Heart right ventricle (tissue), 16 donors: ENCODE data around the gene GRK1. TPM values are rescaled to one million over a fixed set of nuclear protein-coding genes. Genes with fewer than 3 reads are reported as not detected.

Source experiments
- ATAC-seq, 8 donors: fragments of 200-7000 bp; cut with Tn5 transposase; one replicate each; pipeline ENCODE4 v1.9.1; 2020; ENCODE audit warnings: mild to moderate bottlenecking in 8 of 8, moderate library complexity in 8 of 8, moderate number of reproducible peaks in 1 of 8
- DNase-seq, 2 donors: peaks; one replicate each; pipeline ENCODE4 v3.0.0-alpha.2; 2020
- H3K27ac ChIP-seq, 10 donors: fragments of 200-600 bp; sonication (generic) in 2 of 10; one replicate each; pipeline versions ENCODE4 v1.5.0 to v1.8.0; 2020 to 2022; ENCODE audit warnings: mild to moderate bottlenecking in 3 of 10
- H3K27me3 ChIP-seq, 7 donors: fragments of 200-600 bp; one replicate each; pipeline ENCODE4 v1.8.0; 2021 to 2022; ENCODE audit warnings: mild to moderate bottlenecking in 2 of 7
- H3K36me3 ChIP-seq, 9 donors: fragments of 200-600 bp; sonication (generic) in 1 of 9; one replicate each; pipeline versions ENCODE4 v1.5.0 to v1.8.0; 2020 to 2022; ENCODE audit warnings: mild to moderate bottlenecking in 2 of 9
- H3K4me1 ChIP-seq, 9 donors: fragments of 200-600 bp; sonication (generic) in 1 of 9; one replicate each; pipeline versions ENCODE4 v1.5.0 to v1.8.0; 2020 to 2022; ENCODE audit warnings: mild to moderate bottlenecking in 4 of 9
- H3K4me3 ChIP-seq, 10 donors: fragments of 200-600 bp; sonication (generic) in 2 of 10; one replicate each; pipeline versions ENCODE4 v1.5.0 to v1.8.0; 2020 to 2022; ENCODE audit warnings: mild to moderate bottlenecking in 7 of 10, moderate library complexity in 2 of 10
- H3K9me3 ChIP-seq, 11 donors: fragments of 200-600 bp in 10 of 11; sonication (generic) in 2 of 11; one replicate each; pipeline versions ENCODE4 v1.5.0 to v1.8.0; 2013 to 2022; ENCODE audit warnings: mild to moderate bottlenecking in 2 of 11, control low read depth in 1 of 11, moderate library complexity in 1 of 11
- WGBS, 2 donors: extraction: QIAGEN DNeasy Blood & Tissue Kit; methylation state at CpG; one replicate each; pipeline ENCODE4 v1.1.7; 2013; ENCODE audit warnings: inconsistent platforms in 1 of 2; 5-methylcytosine and 5-hydroxymethylcytosine counted together
- intact Hi-C, 10 donors: fragments of 100-400 bp; cut with DNase I; formaldehyde crosslinking; loops; one replicate each; pipeline versions ENCODE4 v1.11.1 to v1.14.2; 2022
- long read RNA-seq, 3 donors: library from polyadenylated mRNA; unstranded; transcript quantifications; one replicate each; pipeline ENCODE4 v2.0.0, GENCODE V29; 2020 to 2021
- polyA plus RNA-seq, 2 donors: library from polyadenylated mRNA; stranded (reverse); fragments of 200-250 nt; gene quantifications; one replicate each; pipeline ENCODE4 v1.2.3, GENCODE V29; 2013
- total RNA-seq, 10 donors: library from RNA; stranded (reverse); fragmentation: NEBNext Ultra II Directional in 3 of 10; extraction: Animal tissue kit (Norgen Biotek cat#: 25700) in 3 of 10; gene quantifications; one replicate each; pipeline versions ENCODE4 v1.2.1 to v1.2.4, GENCODE V29; 2021 to 2023
- TF ChIP-seq, protein P1 (sequence below), 9 donors: fragments of 200-600 bp; sonication (generic) in 2 of 9; IDR thresholded peaks; one replicate each; pipeline versions ENCODE4 v1.5.0 to v1.8.0; 2021 to 2022; ENCODE audit warnings: antibody characterized with exemption in 9 of 9, mild to moderate bottlenecking in 5 of 9, moderate library complexity in 1 of 9
- donor health status: Arrhythmogenic right ventricular cardiomyopathy.
- donor health status: ischemic (EF 13 %, LVEDD 7.1; RV severe dilation, severe dysfunction).
- donor health status: healthy with polysubstance abuse.
- donor health status: DM: no; HTN: yes; CAD: no.
- donor health status: DM: no; HTN: no; CAD: no.
- donor health status: ischemic (EF 25% LVEDD 6.9; RV normal size, moderate dysfunction).
- donor health status: ischemic (EF 25% LVEDD 5.7; RV mildly dilated, moderate dysfunction).
- donor health status: healthy.
- donor health status: DM: yes; HTN: yes; CAD: no.
- donor health status: Ischemic cardiomyopathy.
- donor health status: ischemic (EF 35%, LVEDD 5.7; RV mildly dilated, moderate dysfunction).
- donor health status: nonischemic (EF 11% LVEDD 7.7; RV severe dilation, severe dysfunction).
- donor health status: DM: yes; HTN: yes; CAD: no.
- donor health status: PGD.
- donor health status: ischemic (EF 29% LVEDD 5.4; RV normal size, mild dysfunction).
- donor health status: nonischemic (EF 23%, LVEDD 6.1; RV moderate dilation, normal function).

Gene GRK1
- total RNA-seq, result under 1 TPM in 6 of 10 donors, not detected in 4; 0.09 to 0.79 (median 0.22) TPM
- polyA plus RNA-seq, result under 1 TPM; 0.01 to 0.22 TPM
- long read RNA-seq, donor 1, result 0 reads
- long read RNA-seq, donor 2, partial matches to known transcripts, result 2 of 5 reads
- long read RNA-seq, donor 2, other reads (novel, unspliced or antisense), result 2 of 5 reads
- long read RNA-seq, donor 3, result 0 reads

- peaks cover 0 to 6% (median 0%) of the 10 kb centered on the region in 11 donors for H3K9me3 ChIP-seq
- no peak for DNase-seq
These were observed at the start of gene GRK1 for GRCh38 chr13:113666951-113667701. Gene GRK1, plus strand, starts transcription at chr13:113667219. Its CDS starts 168 bp downstream, at chr13:113667387.

DNA sequence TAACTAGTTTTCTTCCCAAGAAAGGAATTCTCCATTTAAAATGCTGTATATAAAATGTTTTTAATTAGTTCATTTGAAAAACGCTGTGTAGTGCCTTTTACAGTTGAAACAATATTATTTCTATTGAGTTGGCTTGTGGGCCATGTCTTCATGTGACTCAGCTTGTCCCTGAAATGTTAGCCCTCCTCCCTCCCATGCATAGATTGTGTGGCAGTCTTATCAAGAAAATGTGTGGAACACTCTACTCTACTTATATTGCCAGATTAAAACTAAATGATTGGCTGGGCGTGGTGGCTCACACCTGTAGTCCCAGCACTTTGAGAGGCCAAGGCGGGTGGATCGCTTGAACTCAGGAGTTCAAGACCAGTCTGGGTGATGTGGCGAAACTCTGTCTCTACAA, 49.1 kb upstream of the GRK1 start:
- WGBS, 2 donors, result 94% methylated on average over 5 of the region's 5 CpGs
- TF ChIP-seq, protein P1, sequence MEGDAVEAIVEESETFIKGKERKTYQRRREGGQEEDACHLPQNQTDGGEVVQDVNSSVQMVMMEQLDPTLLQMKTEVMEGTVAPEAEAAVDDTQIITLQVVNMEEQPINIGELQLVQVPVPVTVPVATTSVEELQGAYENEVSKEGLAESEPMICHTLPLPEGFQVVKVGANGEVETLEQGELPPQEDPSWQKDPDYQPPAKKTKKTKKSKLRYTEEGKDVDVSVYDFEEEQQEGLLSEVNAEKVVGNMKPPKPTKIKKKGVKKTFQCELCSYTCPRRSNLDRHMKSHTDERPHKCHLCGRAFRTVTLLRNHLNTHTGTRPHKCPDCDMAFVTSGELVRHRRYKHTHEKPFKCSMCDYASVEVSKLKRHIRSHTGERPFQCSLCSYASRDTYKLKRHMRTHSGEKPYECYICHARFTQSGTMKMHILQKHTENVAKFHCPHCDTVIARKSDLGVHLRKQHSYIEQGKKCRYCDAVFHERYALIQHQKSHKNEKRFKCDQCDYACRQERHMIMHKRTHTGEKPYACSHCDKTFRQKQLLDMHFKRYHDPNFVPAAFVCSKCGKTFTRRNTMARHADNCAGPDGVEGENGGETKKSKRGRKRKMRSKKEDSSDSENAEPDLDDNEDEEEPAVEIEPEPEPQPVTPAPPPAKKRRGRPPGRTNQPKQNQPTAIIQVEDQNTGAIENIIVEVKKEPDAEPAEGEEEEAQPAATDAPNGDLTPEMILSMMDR (IDR thresholded peaks at IDR 0.05), result no peak
- no peak overlapping the region for H3K4me3 ChIP-seq
- intact Hi-C loops, result no loop called here
- H3K4me1 ChIP-seq, result peaks cover 0 to 17% (median 0%) of the 10 kb centered on the region in 9 donors
- peaks cover 0 to 20% (median 0%) of the 10 kb centered on the region in 9 donors for H3K36me3 ChIP-seq
- H3K27ac ChIP-seq, result no peak overlapping the region
- H3K27me3 ChIP-seq, result no peaks in the 10 kb centered on the region
- DNase-seq, result no peak
- ATAC-seq, result no peak
- no peaks in the 10 kb centered on the region for H3K9me3 ChIP-seq

More at GRCh38 chr13:113666951-113667701, at the start of gene GRK1:
- Histone ChIP-seq H3K4me3 (no peak within 1 kb of the TSS), H3K27me3 (no peaks in the 10 kb centered on the region), H3K4me1 (no peaks in the 10 kb centered on the region), H3K27ac (no peak within 1 kb of the TSS), H3K36me3 (no peaks in the 10 kb centered on the region)
- TF ChIP-seq, protein P1 (IDR thresholded peaks at IDR 0.05), result no peak
- WGBS, 2 donors, result 75 to 81% methylated on average over 32 of the region's 32 CpGs
- ATAC-seq, result peak in 1 of 8 donors; percentile 5
- intact Hi-C loops, result no loop called here

- Histone ChIP-seq H3K36me3 (peaks cover 0 to 22% (median 0%) of the 10 kb centered on the region in 9 donors), H3K27ac (no peak overlapping the region), H3K9me3 (no peaks in the 10 kb centered on the region), H3K4me1 (peaks cover 0 to 17% (median 0%) of the 10 kb centered on the region in 9 donors), H3K27me3 (no peaks in the 10 kb centered on the region), H3K4me3 (no peak overlapping the region)
- no peak for ATAC-seq
- intact Hi-C loops, result no loop called here
- no peak for DNase-seq
- 95 to 98% methylated on average over 7 of the region's 7 CpGs for WGBS, 2 donors
- TF ChIP-seq, protein P1 (IDR thresholded peaks at IDR 0.05), result no peak
These were observed 48.6 kb upstream of the GRK1 start for GRCh38 chr13:113618455-113618854.

DNA sequence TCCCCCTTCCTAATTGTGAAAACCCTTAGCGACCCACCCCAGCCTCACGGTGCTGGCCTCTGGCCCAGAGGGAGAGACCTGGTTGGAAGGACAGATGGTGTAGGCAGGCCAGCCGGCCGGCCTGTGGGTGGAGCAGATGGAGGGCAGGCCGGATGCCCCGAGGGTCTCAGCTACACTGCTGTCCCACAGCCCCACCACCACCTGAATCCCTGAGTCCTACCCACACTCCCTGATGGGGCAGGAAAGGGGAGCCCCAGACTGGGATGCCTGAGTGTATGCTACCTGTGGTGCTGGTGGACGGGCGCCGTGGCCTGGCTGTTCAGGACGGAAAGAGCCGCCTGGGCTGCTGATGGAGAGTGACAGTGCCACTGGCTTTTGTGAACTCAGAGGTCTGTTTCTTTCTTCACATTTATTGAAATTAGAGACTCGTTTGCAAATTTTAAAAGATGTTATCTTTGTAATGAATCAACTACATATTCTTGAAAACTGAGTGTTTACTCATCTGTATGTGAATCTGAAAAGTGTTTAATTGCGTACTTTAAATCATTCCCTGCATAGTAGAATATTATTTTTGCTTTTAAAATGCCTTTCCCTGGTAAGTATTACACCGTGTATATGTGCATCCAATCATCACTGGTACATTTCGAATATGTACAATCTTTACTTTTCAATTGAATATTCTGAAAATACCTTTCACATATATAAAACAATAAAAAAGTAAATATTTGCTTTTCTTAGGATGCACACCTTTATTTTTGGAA, 46.8 kb upstream of the GRK1 start:
- H3K36me3 ChIP-seq, result peaks cover 0 to 22% (median 0%) of the 10 kb centered on the region in 9 donors
- peak in 2 of 8 donors; percentile 13 to 31 for ATAC-seq
- TF ChIP-seq, protein P1 (IDR thresholded peaks at IDR 0.05), result no peak
- no peak overlapping the region for H3K27ac ChIP-seq
- no peak overlapping the region for H3K4me3 ChIP-seq
- no peak for DNase-seq
- H3K9me3 ChIP-seq, result no peaks in the 10 kb centered on the region
- H3K27me3 ChIP-seq, result no peaks in the 10 kb centered on the region
- 74 to 79% methylated on average over 15 of the region's 15 CpGs for WGBS, 2 donors
- H3K4me1 ChIP-seq, result peaks cover 0 to 17% (median 0%) of the 10 kb centered on the region in 9 donors
- intact Hi-C loops, result no loop called here
